ENCODE results near the gene SLC13A1.

Gene SLC13A1

GRCh38 chr7:123070702-123071286 is 129.0 kb downstream of the SLC13A1 start:
- TF ChIP-seq CTCF (IDR thresholded peaks at IDR 0.05; ENCODE audit: extremely low read depth, missing control alignments): peak; percentile 47
- peak; percentile 25 for DNase-seq (ENCODE audit: low spot score)

- no peak for TF ChIP-seq CTCF (IDR thresholded peaks at IDR 0.05; ENCODE audit: extremely low read depth, missing control alignments)
- DNase-seq (ENCODE audit: low spot score): no peak
Observed at GRCh38 chr7:123067814-123068213, 132.0 kb downstream of the SLC13A1 start.

Measured in GM20000 (cell line).